Endothelial cell of umbilical vein (primary cell): Measurements from ENCODE around the gene PPP1R13B. TPM values are rescaled to one million over a fixed set of nuclear protein-coding genes. Genes with fewer than 3 reads are reported as not detected.

ENCODE experiments used
- BruUV-seq: library from RNA; stranded (reverse); fragments of 400-500 nt; replicated peaks from 2 replicates; lab custom pipeline; 2021; lab: Mats Ljungman, UMichigan
- CTCF ChIA-PET: fragments of 300-600, 350-600 bp; sonication (Branson Sonifier 250); formaldehyde crosslinking; loops from one replicate; lab custom pipeline; 2021; ENCODE audit warnings: antibody characterized with exemption, inconsistent platforms; lab: Charles Lee
- POLR2A ChIA-PET: fragments of 300-600, 350-600 bp; sonication (Branson Sonifier 250); formaldehyde crosslinking; loops from one replicate; lab custom pipeline; 2021; ENCODE audit warnings: antibody characterized with exemption, inconsistent platforms; lab: Charles Lee
- DNase-seq: peaks from one replicate; pipeline ENCODE4 v3.0.0-alpha.2; 2011; ENCODE audit warnings: low read depth, low spot score
- FAIRE-seq: peaks from 2 replicates; lab custom pipeline; 2011; peaks lifted over from hg19 to GRCh38; lab: Jason Lieb, UNC
- H2AFZ ChIP-seq: 2 replicates; pipeline ENCODE4 v1.6.0; 2012; ENCODE audit warnings: low read depth, low read length, control low read depth, inconsistent platforms
- H3K27ac ChIP-seq: 2 replicates; pipeline ENCODE4 v1.5.1; 2011; ENCODE audit warnings: low read depth, mild to moderate bottlenecking, control low read depth, low read length, moderate library complexity; ENCODE audit not compliant: insufficient read depth
- H3K27me3 ChIP-seq, 2 experiments: 2 replicates each; pipeline versions ENCODE4 v1.6.0 to v1.6.1; 2011; ENCODE audit warnings: low read length in 2 of 2, mixed read lengths in 1 of 2; ENCODE audit not compliant: control insufficient read depth in 2 of 2, insufficient read depth in 2 of 2
- H3K36me3 ChIP-seq, 2 experiments: 2 replicates in 1 of 2; 3 replicates in 1 of 2; pipeline ENCODE4 v1.5.1; 2011; ENCODE audit warnings: low read length in 2 of 2, mild to moderate bottlenecking in 1 of 2, moderate library complexity in 1 of 2; ENCODE audit not compliant: control insufficient read depth in 2 of 2, insufficient read depth in 2 of 2; ENCODE audit errors: extremely low read depth in 1 of 2
- H3K4me1 ChIP-seq: 3 replicates; pipeline ENCODE4 v1.5.1; 2011; ENCODE audit warnings: mild to moderate bottlenecking, low read length; ENCODE audit not compliant: control insufficient read depth, insufficient read depth; ENCODE audit errors: extremely low read depth
- H3K4me2 ChIP-seq: 2 replicates; pipeline ENCODE4 v1.6.1; 2011; ENCODE audit warnings: low read length, control low read depth, mixed read lengths; ENCODE audit not compliant: insufficient read depth
- H3K4me3 ChIP-seq, 3 experiments: fragments of 200-600 bp in 1 of 3; sonication (generic), shearing (Covaris generic) in 1 of 3; replicated peaks in 1 of 3; 2 replicates each; pipeline ENCODE4 v1.5.1; 2011 to 2016; ENCODE audit warnings: control low read depth in 3 of 3, low read length in 3 of 3, mild to moderate bottlenecking in 2 of 3, inconsistent platforms in 1 of 3, low read depth in 1 of 3, moderate library complexity in 1 of 3; ENCODE audit not compliant: insufficient read depth in 1 of 3
- H3K79me2 ChIP-seq: 2 replicates; pipeline ENCODE4 v1.6.0; 2012; ENCODE audit warnings: low read length, inconsistent platforms; ENCODE audit not compliant: control insufficient read depth, insufficient read depth
- H3K9ac ChIP-seq: replicated peaks from 2 replicates; pipeline ENCODE3; 2011; ENCODE audit warnings: low read length, control low read depth; ENCODE audit not compliant: insufficient read depth; ENCODE audit errors: extremely low read depth
- H3K9me1 ChIP-seq: replicated peaks from 3 replicates; pipeline ENCODE4 v1.6.0; 2011; ENCODE audit warnings: mild to moderate bottlenecking, low read length; ENCODE audit not compliant: control insufficient read depth, insufficient read depth; ENCODE audit errors: extremely low read depth
- H3K9me3 ChIP-seq: replicated peaks from 2 replicates; pipeline ENCODE4 v1.5.1; 2012; ENCODE audit warnings: low read length, inconsistent platforms; ENCODE audit not compliant: control insufficient read depth, insufficient read depth
- H4K20me1 ChIP-seq: replicated peaks from 2 replicates; pipeline ENCODE3; 2011; ENCODE audit warnings: mild to moderate bottlenecking, low read length; ENCODE audit not compliant: control insufficient read depth, insufficient read depth; ENCODE audit errors: extremely low read depth
- EZH2 ChIP-seq: IDR thresholded peaks from 2 replicates; pipeline ENCODE4 v1.6.1; 2012; ENCODE audit warnings: borderline replicate concordance, low read depth, mild to moderate bottlenecking, moderate library complexity, low read length, inconsistent platforms; ENCODE audit not compliant: severe bottlenecking
- FOS ChIP-seq: IDR thresholded peaks from 2 replicates; pipeline ENCODE4 v1.6.1; 2011; ENCODE audit warnings: mild to moderate bottlenecking, low read length, moderate library complexity, borderline replicate concordance; ENCODE audit not compliant: insufficient read depth
- GATA2 ChIP-seq: IDR thresholded peaks from 2 replicates; pipeline ENCODE4 v1.7.0; 2011; ENCODE audit warnings: low read depth, mild to moderate bottlenecking, moderate library complexity, mixed read lengths, low read length; ENCODE audit not compliant: insufficient read length, insufficient read depth
- JUN ChIP-seq: IDR thresholded peaks from 2 replicates; pipeline ENCODE4 v1.6.1; 2011; ENCODE audit warnings: borderline replicate concordance, low read depth; ENCODE audit not compliant: insufficient read length, insufficient read depth
- MYC ChIP-seq: IDR thresholded peaks from one replicate; pipeline ENCODE4 v1.6.1; 2011; ENCODE audit warnings: mild to moderate bottlenecking, low read depth, low read length
- POLR2A ChIP-seq: IDR thresholded peaks from 2 replicates; pipeline ENCODE4 v1.6.1; 2012; ENCODE audit warnings: low read depth, mild to moderate bottlenecking, control low read depth, low read length
- POLR2AphosphoS5 ChIP-seq: IDR thresholded peaks from 2 replicates; pipeline ENCODE4 v1.6.1; 2012; ENCODE audit warnings: low read depth, mild to moderate bottlenecking, control low read depth, low read length, moderate library complexity; ENCODE audit not compliant: insufficient read depth
- dilution Hi-C: fragments of 300-500 bp; cut with MboI; formaldehyde crosslinking; loops from one replicate; pipeline ENCODE4 v1.15.0; 2019; ENCODE audit warnings: low sequenced_read_pairs; ENCODE audit not compliant: extremely low pct_ligation_motif_present
- intact Hi-C: fragments of 100-400 bp; cut with micrococcal nuclease; formaldehyde crosslinking; loops from one replicate; pipeline ENCODE4 v1.10.0; 2022
- polyA plus RNA-seq, 4 experiments: library from polyadenylated mRNA; depleted of rRNA in 3 of 4; stranded (reverse) in 3 of 4; unstranded in 1 of 4; fragments of >200 nt; gene quantifications; 2 replicates each; pipeline versions ENCODE4 v1.2.1 to v1.2.3, GENCODE V29; 2011 to 2012; ENCODE audit warnings: missing spikeins in 1 of 4
- total RNA-seq: library from RNA; stranded (reverse); gene quantifications from 2 replicates; pipeline ENCODE4 v1.2.3, GENCODE V29; 2021
- TF ChIP-seq, protein P1 (sequence below), 2 donors: IDR thresholded peaks; 1 replicate in 1 of 2; 2 replicates in 1 of 2; pipeline ENCODE4 v1.5.1; 2011; ENCODE audit warnings: low read length in 2 of 2, mild to moderate bottlenecking in 2 of 2, moderate library complexity in 2 of 2, control low read depth in 1 of 2, inconsistent platforms in 1 of 2, low read depth in 1 of 2; ENCODE audit not compliant: insufficient read depth in 1 of 2; ENCODE audit errors: extremely low read depth in 1 of 2
- TF ChIP-seq, protein P2 (sequence below): IDR thresholded peaks from 2 replicates; pipeline ENCODE4 v1.6.1; 2011; ENCODE audit not compliant: insufficient read depth, insufficient read length

PPP1R13B gene
- total and polyA plus RNA-seq, 2 donors (not counting 3 experiments of a cell fraction or from before 2014, with no cell fraction given), result 10.0 to 30.0 TPM

DNA sequence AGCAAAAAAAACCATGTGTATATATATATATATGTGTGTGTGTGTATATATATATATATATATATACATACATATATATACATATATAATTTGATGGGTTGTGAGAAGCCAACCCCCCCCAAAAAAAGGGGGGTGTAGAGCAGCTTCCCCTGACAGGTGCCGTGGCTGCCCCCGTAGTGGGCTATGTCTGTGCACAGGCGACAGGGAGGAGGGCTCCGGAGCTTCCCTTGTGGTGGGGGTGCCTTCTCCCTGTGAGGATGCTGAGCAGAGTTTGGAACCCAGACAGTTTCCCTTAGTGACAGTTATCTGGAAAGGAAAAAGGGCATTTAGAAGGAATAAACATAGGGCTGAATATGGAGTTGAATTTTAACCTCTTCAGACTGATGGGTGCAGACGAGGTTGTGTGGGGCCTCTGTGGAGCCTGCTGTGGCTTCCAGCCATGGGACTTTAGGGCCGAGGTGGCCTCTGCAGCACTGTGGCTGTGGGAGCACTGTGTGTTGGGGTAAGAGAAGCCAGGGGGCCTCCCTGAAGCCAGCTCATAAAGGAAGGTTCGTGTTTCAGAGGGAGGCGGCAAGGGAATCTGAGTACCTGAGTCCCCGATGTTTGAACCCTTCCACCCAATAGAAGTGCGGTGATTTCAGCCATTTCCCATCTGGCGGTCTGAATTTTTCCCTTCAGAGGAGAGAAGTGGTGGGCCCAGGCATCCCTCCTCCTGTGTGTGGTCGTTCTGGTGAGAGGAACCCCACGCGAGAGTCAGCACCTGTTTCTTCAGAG, 151.9 kb downstream of the PPP1R13B start:
- CTCF ChIA-PET, result interaction anchor here (1.0 to 2.6 kb wide), 3 partner anchors 9 to 206 kb away, joined by 3 to 10 read pairs (median 9); no protein-coding TSS in a partner anchor
- Histone ChIP-seq H2AFZ (no peak overlapping the region), H3K27me3 (no peaks in the 10 kb centered on the region), H3K4me2 (no peak overlapping the region), H3K9me3 (no peaks in the 10 kb centered on the region), H3K4me3 (no peak overlapping the region), H3K9ac (no peak overlapping the region), H3K79me2 (peaks cover 2% of the 10 kb centered on the region), H3K4me1 (peaks cover 9% of the 10 kb centered on the region), H3K36me3 (peaks cover 6 to 31% of the 10 kb centered on the region in 2 experiments), H3K9me1 (no peaks in the 10 kb centered on the region), H3K27ac (no peak overlapping the region), H4K20me1 (no peaks in the 10 kb centered on the region)
- intact Hi-C loops, result no loop called here
- FAIRE-seq (no peak), DNase-seq (no peak)
- POLR2A ChIA-PET, result no interaction called here
- no peak for TF ChIP-seq EZH2
- TF ChIP-seq, protein P1, sequence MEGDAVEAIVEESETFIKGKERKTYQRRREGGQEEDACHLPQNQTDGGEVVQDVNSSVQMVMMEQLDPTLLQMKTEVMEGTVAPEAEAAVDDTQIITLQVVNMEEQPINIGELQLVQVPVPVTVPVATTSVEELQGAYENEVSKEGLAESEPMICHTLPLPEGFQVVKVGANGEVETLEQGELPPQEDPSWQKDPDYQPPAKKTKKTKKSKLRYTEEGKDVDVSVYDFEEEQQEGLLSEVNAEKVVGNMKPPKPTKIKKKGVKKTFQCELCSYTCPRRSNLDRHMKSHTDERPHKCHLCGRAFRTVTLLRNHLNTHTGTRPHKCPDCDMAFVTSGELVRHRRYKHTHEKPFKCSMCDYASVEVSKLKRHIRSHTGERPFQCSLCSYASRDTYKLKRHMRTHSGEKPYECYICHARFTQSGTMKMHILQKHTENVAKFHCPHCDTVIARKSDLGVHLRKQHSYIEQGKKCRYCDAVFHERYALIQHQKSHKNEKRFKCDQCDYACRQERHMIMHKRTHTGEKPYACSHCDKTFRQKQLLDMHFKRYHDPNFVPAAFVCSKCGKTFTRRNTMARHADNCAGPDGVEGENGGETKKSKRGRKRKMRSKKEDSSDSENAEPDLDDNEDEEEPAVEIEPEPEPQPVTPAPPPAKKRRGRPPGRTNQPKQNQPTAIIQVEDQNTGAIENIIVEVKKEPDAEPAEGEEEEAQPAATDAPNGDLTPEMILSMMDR (IDR thresholded peaks at IDR 0.05; ENCODE audit: extremely low read depth in 1 of 2, insufficient read depth in 1 of 2, low read depth in 1 of 2, low read length in 2 of 2), result no peak
- no peak for TF ChIP-seq GATA2
- no peak for TF ChIP-seq POLR2AphosphoS5
- TF ChIP-seq JUN, result no peak
- TF ChIP-seq, protein P2, sequence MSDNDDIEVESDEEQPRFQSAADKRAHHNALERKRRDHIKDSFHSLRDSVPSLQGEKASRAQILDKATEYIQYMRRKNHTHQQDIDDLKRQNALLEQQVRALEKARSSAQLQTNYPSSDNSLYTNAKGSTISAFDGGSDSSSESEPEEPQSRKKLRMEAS, result no peak
- TF ChIP-seq POLR2A, result no peak
- TF ChIP-seq FOS, result no peak
- no peak for TF ChIP-seq MYC
- no TSS peak for BruUV-seq
- dilution Hi-C loops, result no loop called here
